Measurements from ENCODE around the gene GPC3.

Gene GPC3

DNA sequence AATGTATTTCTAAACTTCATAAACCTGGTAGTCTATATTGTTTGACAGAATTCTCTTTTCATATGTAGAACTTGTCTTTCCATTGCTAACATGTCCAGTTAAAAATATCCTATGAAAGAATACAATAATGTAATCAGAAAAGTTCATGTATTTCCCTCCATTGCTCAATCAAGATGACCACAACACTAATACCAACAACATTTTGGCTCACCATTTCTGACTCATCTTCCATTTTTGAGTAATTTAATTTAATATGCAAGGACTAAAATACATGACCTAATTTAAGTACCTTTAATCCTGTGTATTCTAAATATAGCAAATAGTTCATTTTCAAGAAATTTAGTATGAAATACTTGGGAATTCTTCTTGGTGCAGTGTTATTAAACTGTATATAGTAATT lies 330.6 kb downstream of the GPC3 start:
- Histone ChIP-seq H3K27me3 (replicated peaks; ENCODE audit: control insufficient read depth, insufficient read depth, low read length) (no peaks in the 10 kb centered on the region), H3K36me3 (ENCODE audit: control insufficient read depth, insufficient read depth, low read length) (no peaks in the 10 kb centered on the region), H3K4me3 (replicated peaks; ENCODE audit: low read depth, low read length) (no peak overlapping the region)
- TF ChIP-seq, protein P1, sequence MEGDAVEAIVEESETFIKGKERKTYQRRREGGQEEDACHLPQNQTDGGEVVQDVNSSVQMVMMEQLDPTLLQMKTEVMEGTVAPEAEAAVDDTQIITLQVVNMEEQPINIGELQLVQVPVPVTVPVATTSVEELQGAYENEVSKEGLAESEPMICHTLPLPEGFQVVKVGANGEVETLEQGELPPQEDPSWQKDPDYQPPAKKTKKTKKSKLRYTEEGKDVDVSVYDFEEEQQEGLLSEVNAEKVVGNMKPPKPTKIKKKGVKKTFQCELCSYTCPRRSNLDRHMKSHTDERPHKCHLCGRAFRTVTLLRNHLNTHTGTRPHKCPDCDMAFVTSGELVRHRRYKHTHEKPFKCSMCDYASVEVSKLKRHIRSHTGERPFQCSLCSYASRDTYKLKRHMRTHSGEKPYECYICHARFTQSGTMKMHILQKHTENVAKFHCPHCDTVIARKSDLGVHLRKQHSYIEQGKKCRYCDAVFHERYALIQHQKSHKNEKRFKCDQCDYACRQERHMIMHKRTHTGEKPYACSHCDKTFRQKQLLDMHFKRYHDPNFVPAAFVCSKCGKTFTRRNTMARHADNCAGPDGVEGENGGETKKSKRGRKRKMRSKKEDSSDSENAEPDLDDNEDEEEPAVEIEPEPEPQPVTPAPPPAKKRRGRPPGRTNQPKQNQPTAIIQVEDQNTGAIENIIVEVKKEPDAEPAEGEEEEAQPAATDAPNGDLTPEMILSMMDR (IDR thresholded peaks at IDR 0.05; ENCODE audit: insufficient read depth, low read length, poor library complexity, severe bottlenecking), result no peak
- no peak for DNase-seq (ENCODE audit: extremely low read depth, insufficient read length)

DNA sequence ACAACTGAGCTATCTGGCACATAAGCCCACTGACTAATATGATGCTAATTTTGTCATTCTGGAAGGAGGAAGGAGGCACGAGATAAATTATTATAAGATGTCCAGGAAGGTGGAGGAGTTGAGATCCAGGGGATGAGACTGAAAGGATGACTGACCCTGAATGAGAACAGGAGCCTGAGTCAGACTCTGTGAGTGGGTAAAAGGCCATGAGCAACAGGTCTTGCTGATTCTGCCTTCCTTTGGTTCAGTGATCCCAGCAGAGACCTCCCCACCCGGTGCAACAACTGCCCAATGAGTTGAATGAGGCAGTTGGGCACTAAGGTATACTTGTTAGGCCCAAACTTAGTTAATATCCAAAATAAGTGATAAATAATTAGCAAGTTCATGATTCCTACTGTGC lies 332.0 kb downstream of the GPC3 start:
- TF ChIP-seq, protein P1 (IDR thresholded peaks at IDR 0.05; ENCODE audit: insufficient read depth, low read length, poor library complexity, severe bottlenecking), result no peak
- no peak for DNase-seq (ENCODE audit: extremely low read depth, insufficient read length)
- Histone ChIP-seq H3K4me3 (replicated peaks; ENCODE audit: low read depth, low read length) (no peak overlapping the region), H3K27me3 (replicated peaks; ENCODE audit: control insufficient read depth, insufficient read depth, low read length) (no peaks in the 10 kb centered on the region), H3K36me3 (ENCODE audit: control insufficient read depth, insufficient read depth, low read length) (no peaks in the 10 kb centered on the region)

DNA sequence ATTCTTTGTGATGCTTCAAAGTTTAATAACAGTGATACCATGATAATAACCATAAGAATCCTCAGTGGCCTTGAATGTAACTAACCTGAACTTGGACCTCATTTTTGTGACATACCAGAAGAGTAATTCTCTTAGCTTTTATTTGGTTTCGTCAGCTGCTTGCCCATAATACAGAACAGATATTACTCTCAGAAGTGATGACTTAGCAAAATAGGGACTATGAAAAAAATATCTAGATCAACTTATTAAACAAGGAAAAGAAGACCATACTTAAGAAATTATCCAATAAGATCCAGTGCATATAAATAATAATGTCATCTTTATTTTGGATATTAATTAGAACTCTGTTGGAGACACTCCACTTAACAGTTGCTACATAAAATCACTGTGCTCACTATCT lies 333.2 kb downstream of the GPC3 start:
- TF ChIP-seq, protein P1 (IDR thresholded peaks at IDR 0.05; ENCODE audit: insufficient read depth, low read length, poor library complexity, severe bottlenecking), result no peak
- no peak overlapping the region for H3K4me3 ChIP-seq (replicated peaks; ENCODE audit: low read depth, low read length)
- H3K27me3 ChIP-seq (replicated peaks; ENCODE audit: control insufficient read depth, insufficient read depth, low read length), result no peaks in the 10 kb centered on the region
- no peak for DNase-seq (ENCODE audit: extremely low read depth, insufficient read length)
- H3K36me3 ChIP-seq (ENCODE audit: control insufficient read depth, insufficient read depth, low read length), result no peaks in the 10 kb centered on the region

DNA sequence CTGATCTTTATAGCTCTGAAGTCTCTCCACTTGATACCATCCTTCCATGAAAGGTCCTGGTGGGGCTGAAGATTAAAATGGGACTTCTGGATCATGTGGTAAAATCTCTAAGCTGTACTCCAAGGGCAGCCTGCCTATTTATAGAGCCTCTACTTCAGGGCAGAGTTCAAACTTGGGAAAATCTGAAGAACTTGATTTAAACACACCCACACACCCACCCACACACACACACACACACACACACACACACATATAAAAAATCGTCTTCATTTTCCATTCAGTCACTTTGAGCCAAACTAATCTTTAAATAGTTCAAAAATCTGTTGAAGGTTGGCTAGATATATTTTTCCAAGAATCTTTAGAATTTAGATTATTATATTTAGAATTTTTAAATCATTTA lies 335.2 kb downstream of the GPC3 start:
- Histone ChIP-seq H3K27me3 (replicated peaks; ENCODE audit: control insufficient read depth, insufficient read depth, low read length) (no peaks in the 10 kb centered on the region; the same call in 1 of the 2 replicates), H3K36me3 (ENCODE audit: control insufficient read depth, insufficient read depth, low read length) (no peaks in the 10 kb centered on the region), H3K4me3 (replicated peaks; ENCODE audit: low read depth, low read length) (no peak overlapping the region)
- TF ChIP-seq, protein P1 (IDR thresholded peaks at IDR 0.05; ENCODE audit: insufficient read depth, low read length, poor library complexity, severe bottlenecking), result no peak
- no peak for DNase-seq (ENCODE audit: extremely low read depth, insufficient read length)

DNA sequence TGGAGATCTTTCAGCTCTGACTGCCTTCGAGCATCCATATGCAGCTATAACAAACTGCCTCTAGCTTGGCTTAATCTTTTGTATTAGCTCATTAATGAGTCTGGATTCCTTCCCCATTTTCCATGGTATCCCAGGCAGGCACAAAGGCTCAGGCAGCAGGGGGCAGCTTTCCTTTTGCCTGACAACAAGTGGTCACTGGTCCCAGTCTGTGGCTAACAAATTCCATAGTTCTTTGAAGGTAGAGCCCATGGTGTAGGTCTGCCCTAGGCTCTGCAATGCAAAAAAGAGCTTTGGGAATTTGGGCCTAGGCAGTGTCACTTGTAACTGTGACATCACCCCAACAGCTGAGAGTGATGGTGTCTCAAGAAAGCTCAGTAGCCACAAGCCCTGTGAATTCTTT lies 335.7 kb downstream of the GPC3 start:
- TF ChIP-seq, protein P1 (IDR thresholded peaks at IDR 0.05; ENCODE audit: insufficient read depth, low read length, poor library complexity, severe bottlenecking), result no peak
- no peaks in the 10 kb centered on the region for H3K36me3 ChIP-seq (ENCODE audit: control insufficient read depth, insufficient read depth, low read length)
- no peak overlapping the region for H3K4me3 ChIP-seq (replicated peaks; ENCODE audit: low read depth, low read length)
- H3K27me3 ChIP-seq (replicated peaks; ENCODE audit: control insufficient read depth, insufficient read depth, low read length), result no peaks in the 10 kb centered on the region; the same call in 1 of the 2 replicates
- no peak for DNase-seq (ENCODE audit: extremely low read depth, insufficient read length)

DNA sequence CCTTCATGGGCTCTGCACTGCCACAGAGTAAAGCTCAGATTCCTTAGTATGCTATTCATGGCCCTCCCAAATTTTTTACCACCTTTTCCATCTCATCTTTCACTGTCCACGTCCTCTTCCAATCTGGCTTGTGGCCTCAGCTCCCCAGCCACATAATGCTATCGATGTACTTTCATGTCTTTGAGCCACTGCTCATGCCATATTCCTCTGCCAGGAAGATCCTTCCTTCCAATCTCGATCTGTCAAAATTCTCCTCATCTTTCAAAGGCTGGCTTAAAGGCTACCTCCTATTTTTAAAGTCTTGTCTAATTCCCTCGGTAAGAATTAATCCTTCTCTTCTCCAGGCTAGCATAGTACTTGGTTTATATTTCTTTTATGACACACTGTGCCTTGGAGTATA lies 336.8 kb downstream of the GPC3 start:
- TF ChIP-seq, protein P1 (IDR thresholded peaks at IDR 0.05; ENCODE audit: insufficient read depth, low read length, poor library complexity, severe bottlenecking), result no peak

More for the DNA sequence above, 336.8 kb downstream of the GPC3 start:
- H3K27me3 ChIP-seq (replicated peaks; ENCODE audit: control insufficient read depth, insufficient read depth, low read length), result no peaks in the 10 kb centered on the region; the same call in 1 of the 2 replicates
- no peak overlapping the region for H3K4me3 ChIP-seq (replicated peaks; ENCODE audit: low read depth, low read length)
- H3K36me3 ChIP-seq (ENCODE audit: control insufficient read depth, insufficient read depth, low read length), result no peaks in the 10 kb centered on the region
- DNase-seq (ENCODE audit: extremely low read depth, insufficient read length), result no peak
